Stomach (tissue), 9 donors: ENCODE data around the gene ZBTB8A. TPM values are rescaled to one million over a fixed set of nuclear protein-coding genes. Genes with fewer than 3 reads are reported as not detected.
"Not testable (repeated sequence)": the region's sequence is repeated elsewhere in the genome, so short reads cannot be mapped to it uniquely, and the experiment has no call there.

Source experiments
- DNase-seq, 2 donors: peaks; one replicate each; pipeline versions ENCODE4 v3.0.0 to v3.0.0-alpha.2; 2013 to 2019
- H3K27ac ChIP-seq, 5 donors: fragments of 200-600 bp in 4 of 5; sonication (generic) in 4 of 5; one replicate each; pipeline ENCODE4 v1.5.1; 2013 to 2019; ENCODE audit warnings: mild to moderate bottlenecking in 1 of 5, moderate library complexity in 1 of 5
- H3K27me3 ChIP-seq, 3 donors: fragments of 200-600 bp; sonication (generic); one replicate each; pipeline ENCODE4 v1.5.1; 2017 to 2019; ENCODE audit warnings: mixed run types in 1 of 3
- H3K36me3 ChIP-seq, 4 donors: fragments of 200-600 bp; sonication (generic); 1 replicate in 3 of 4; 2 replicates in 1 of 4; pipeline ENCODE4 v1.5.1; 2016 to 2019
- H3K4me1 ChIP-seq, 4 donors: fragments of 200-600 bp; sonication (generic); one replicate each; pipeline ENCODE4 v1.5.1; 2016 to 2019
- H3K4me3 ChIP-seq, 4 donors: fragments of 200-600 bp; sonication (generic) in 3 of 4; one replicate each; pipeline ENCODE4 v1.5.1; 2016 to 2019; ENCODE audit warnings: mild to moderate bottlenecking in 1 of 4
- H3K9me3 ChIP-seq, 4 donors: fragments of 200-600 bp; sonication (generic); one replicate each; pipeline ENCODE4 v1.5.1; 2016 to 2019
- CTCF ChIP-seq, 7 experiments: fragments of 450-650 bp in 4 of 7; fragments of 200-600 bp in 3 of 7; sonication (generic) in 3 of 7; IDR thresholded peaks; one replicate each; pipeline ENCODE4 v1.5.1; 2016 to 2019; ENCODE audit warnings: antibody characterized with exemption in 7 of 7, control low read depth in 2 of 7, mild to moderate bottlenecking in 1 of 7
- EP300 ChIP-seq: sonication (generic); formaldehyde crosslinking; IDR thresholded peaks from one replicate; pipeline ENCODE4 v1.6.1; 2017; ENCODE audit warnings: antibody characterized with exemption
- POLR2A ChIP-seq, 4 donors: fragments of 450-650 bp; IDR thresholded peaks; one replicate each; pipeline ENCODE4 v1.6.1; 2016; ENCODE audit warnings: antibody characterized with exemption in 4 of 4, control low read depth in 2 of 4, mild to moderate bottlenecking in 1 of 4, moderate library complexity in 1 of 4
- POLR2AphosphoS5 ChIP-seq, 3 donors: sonication (generic); formaldehyde crosslinking; IDR thresholded peaks; one replicate each; pipeline ENCODE4 v1.6.1; 2016; ENCODE audit warnings: antibody characterized with exemption in 3 of 3
- WGBS, 5 donors: extraction: QIAGEN DNeasy Blood & Tissue Kit in 3 of 5; methylation state at CpG; one replicate each; pipeline versions ENCODE4 v1.1.5 to v1.1.7; 2013 to 2018; 5-methylcytosine and 5-hydroxymethylcytosine counted together
- intact Hi-C: fragments of 100-400 bp; cut with DNase I; formaldehyde crosslinking; loops from one replicate; pipeline ENCODE4 v1.15.1; 2023; ENCODE audit warnings: low total_unique reads
- polyA plus RNA-seq, 3 donors: library from polyadenylated mRNA; stranded (reverse); fragments of 200-250 nt; gene quantifications; one replicate each; pipeline ENCODE4 v1.2.3, GENCODE V29; 2013
- total RNA-seq, 5 donors: library from RNA; depleted of rRNA; stranded (reverse); fragments of >200 nt; gene quantifications; one replicate each; pipeline versions ENCODE4 v1.1.0 to v1.2.3, GENCODE V29; 2014 to 2016
- donor health status: healthy with polysubstance abuse.
- donor health status: Bipolar disorder and iron deficiency.
- donor health status: healthy.

The ZBTB8A gene
- total and polyA plus RNA-seq, 8 donors: 0.58 to 23.9 (median 3.1) TPM

GRCh38 chr1:32525661-32526444 is 13.4 kb upstream of the ZBTB8A start:
- no peaks in the 10 kb centered on the region for H3K36me3 ChIP-seq
- peaks cover 0 to 2% (median under 1%) of the 10 kb centered on the region in 4 donors for H3K4me1 ChIP-seq
- H3K4me3 ChIP-seq: no peak overlapping the region
- no peaks in the 10 kb centered on the region for H3K27me3 ChIP-seq
- no peaks in the 10 kb centered on the region for H3K9me3 ChIP-seq
- no peak for DNase-seq
- intact Hi-C loops: no loop called here
- TF ChIP-seq EP300 (no peak), POLR2AphosphoS5 (IDR thresholded peaks at IDR 0.05) (no peak), CTCF (IDR thresholded peaks at IDR 0.05) (no peak), POLR2A (IDR thresholded peaks at IDR 0.05) (no peak)
- 84 to 92% (median 90%) methylated on average over 9 of the region's 9 CpGs for WGBS, 5 donors
- H3K27ac ChIP-seq: no peak overlapping the region

DNA sequence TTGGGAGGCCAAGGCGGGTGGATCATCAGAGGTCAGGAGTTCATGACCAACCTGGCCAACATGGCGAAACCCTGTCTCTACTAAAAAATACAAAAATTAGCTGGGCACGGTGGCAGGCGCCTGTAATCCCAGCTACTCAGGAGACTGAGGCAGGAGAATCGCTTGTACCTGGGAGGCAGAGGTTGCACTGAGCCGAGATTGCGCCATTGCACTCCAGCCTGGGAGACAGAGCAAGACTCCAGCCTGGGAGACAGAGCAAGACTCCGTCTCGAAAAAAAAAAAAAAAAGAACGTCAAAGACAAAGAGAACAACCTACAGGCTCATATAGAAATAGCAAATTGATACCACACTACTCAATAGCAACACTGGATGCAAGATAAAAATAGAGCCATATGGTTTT is 10.7 kb upstream of the ZBTB8A start:
- WGBS, 5 donors: 83 to 93% (median 85%) methylated on average over 10 of the region's 10 CpGs
- H3K4me3 ChIP-seq, DNase-seq, H3K36me3 ChIP-seq, H3K4me1 ChIP-seq, H3K9me3 ChIP-seq, intact Hi-C loops, H3K27ac ChIP-seq, H3K27me3 ChIP-seq: not testable (repeated sequence)

DNA sequence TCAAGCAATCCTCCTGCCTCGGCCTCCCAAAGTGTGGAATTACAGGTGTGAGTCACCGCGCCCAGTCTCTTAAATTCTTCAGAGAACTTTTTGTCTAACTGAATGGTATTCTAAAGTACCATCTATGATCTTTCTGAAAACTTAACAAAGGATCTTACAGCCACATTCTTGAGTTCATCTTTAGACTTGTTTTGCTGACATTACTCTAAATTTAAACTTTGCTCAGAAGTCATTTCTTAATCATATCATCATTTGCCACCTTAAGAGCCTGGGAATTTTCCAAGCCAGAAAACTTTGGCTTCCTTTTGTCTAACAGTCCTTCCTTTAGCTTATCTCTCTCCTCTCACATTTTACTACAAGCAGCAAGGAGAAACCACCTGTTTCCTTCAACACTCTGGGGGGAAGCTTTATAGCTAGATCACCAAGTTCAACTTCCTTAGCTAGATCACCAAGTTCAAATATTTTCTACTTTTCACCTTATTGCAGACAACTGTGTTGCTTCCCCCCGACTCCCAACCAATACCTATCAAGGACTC is 5.4 kb upstream of the ZBTB8A start:
- H3K9me3 ChIP-seq: peaks cover 0 to 4% (median 0%) of the 10 kb centered on the region in 4 donors
- no peak overlapping the region for H3K27ac ChIP-seq
- TF ChIP-seq EP300: no peak
- no peak for TF ChIP-seq POLR2A (IDR thresholded peaks at IDR 0.05)
- TF ChIP-seq POLR2AphosphoS5 (IDR thresholded peaks at IDR 0.05): no peak
- TF ChIP-seq CTCF (IDR thresholded peaks at IDR 0.05): no peak
- H3K4me1 ChIP-seq: peaks cover 2 to 7% (median 5%) of the 10 kb centered on the region in 4 donors
- 69 to 85% (median 76%) methylated on average over 4 of the region's 4 CpGs for WGBS, 5 donors
- H3K4me3 ChIP-seq: no peak overlapping the region
- H3K36me3 ChIP-seq: no peaks in the 10 kb centered on the region
- no peak for DNase-seq
- intact Hi-C loops: no loop called here
- H3K27me3 ChIP-seq: no peaks in the 10 kb centered on the region

DNA sequence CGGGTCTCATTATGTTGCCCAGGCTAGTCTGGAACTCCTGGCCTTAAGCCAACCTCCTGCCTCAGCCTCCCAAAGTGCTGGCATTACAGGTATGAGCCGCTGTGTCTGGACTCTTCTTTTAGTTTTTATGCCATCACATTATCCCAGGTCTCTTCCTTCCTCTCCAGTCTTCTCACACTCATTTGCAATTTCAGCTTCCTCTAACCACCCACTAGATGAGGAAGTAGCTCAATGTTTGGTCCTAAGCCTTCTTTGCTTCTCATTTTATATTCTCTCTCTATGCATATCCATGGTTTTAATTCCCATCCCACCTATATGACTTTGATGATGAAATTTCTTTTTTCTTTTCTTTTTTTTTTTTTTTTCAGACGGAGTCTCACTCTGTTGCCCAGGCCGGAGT is 3.1 kb upstream of the ZBTB8A start:
- no peak for DNase-seq
- TF ChIP-seq POLR2AphosphoS5 (IDR thresholded peaks at IDR 0.05) (no peak), EP300 (no peak), CTCF (IDR thresholded peaks at IDR 0.05) (no peak), POLR2A (IDR thresholded peaks at IDR 0.05) (no peak)
- H3K4me3 ChIP-seq: no peak overlapping the region
- peaks cover 0 to 4% (median 0%) of the 10 kb centered on the region in 3 donors for H3K27me3 ChIP-seq
- WGBS, 5 donors: 68 to 78% (median 74%) methylated on average over 4 of the region's 4 CpGs
- no peaks in the 10 kb centered on the region for H3K36me3 ChIP-seq
- peaks cover 0 to 4% (median 0%) of the 10 kb centered on the region in 4 donors for H3K9me3 ChIP-seq
- H3K4me1 ChIP-seq: peaks cover 11 to 23% (median 20%) of the 10 kb centered on the region in 4 donors
- no peak overlapping the region for H3K27ac ChIP-seq
- intact Hi-C loops: no loop called here

GRCh38 chr1:32536764-32537163 is 2.5 kb upstream of the ZBTB8A start:
- WGBS, 5 donors: 76 to 87% (median 82%) methylated on average over 3 of the region's 3 CpGs
- Histone ChIP-seq H3K27me3 (peaks cover 0 to 4% (median 0%) of the 10 kb centered on the region in 3 donors), H3K27ac (no peak overlapping the region), H3K9me3 (peaks cover 0 to 3% (median 0%) of the 10 kb centered on the region in 4 donors), H3K36me3 (no peaks in the 10 kb centered on the region), H3K4me1 (peaks cover 11 to 25% (median 20%) of the 10 kb centered on the region in 4 donors), H3K4me3 (no peak overlapping the region)
- intact Hi-C loops: no loop called here
- TF ChIP-seq POLR2AphosphoS5 (IDR thresholded peaks at IDR 0.05): no peak
- TF ChIP-seq POLR2A (IDR thresholded peaks at IDR 0.05): no peak
- no peak for TF ChIP-seq CTCF (IDR thresholded peaks at IDR 0.05)
- no peak for TF ChIP-seq EP300
- no peak for DNase-seq
